Measurements from ENCODE around the gene PKP4. TPM values are rescaled to one million over a fixed set of nuclear protein-coding genes. Genes with fewer than 3 reads are reported as not detected.
A peak's percentile ranks its signal among the peaks of the same experiment; 100 is the strongest.

The PKP4 gene
- total and polyA plus RNA-seq, 9 of the 15 experiments (the other 6 are each of a cell fraction or from before 2014, with no cell fraction given): 24.6 to 99.1 (median 74.0) TPM

- ATAC-seq: peak; percentile 56
- CTCF ChIA-PET (ENCODE audit: low intra/inter-chr PET ratio): no interaction called here
- Histone ChIP-seq H3K4me1 (replicated peaks in 1 of 2; ENCODE audit: control insufficient read depth in 2 of 2, insufficient read depth in 2 of 2, low read length in 2 of 2) (peaks cover 10 to 18% of the 10 kb centered on the region in 2 experiments; a peak in 4 of 5 replicates), H3K79me2 (ENCODE audit: control insufficient read depth, insufficient read depth, low read length) (peaks cover 83% of the 10 kb centered on the region), H3K9ac (ENCODE audit: insufficient read depth in 1 of 2, low read depth in 2 of 2, low read length in 2 of 2) (no peak overlapping the region), H3K27ac (ENCODE audit: extremely low read depth, low read depth, low read length) (no peak overlapping the region; the same call in 2 of the 3 replicates), H3K27me3 (ENCODE audit: control insufficient read depth in 2 of 2, insufficient read depth in 2 of 2, low read length in 2 of 2) (no peaks in the 10 kb centered on the region), H3K9me1 (ENCODE audit: control insufficient read depth, insufficient read depth, low read length) (no peaks in the 10 kb centered on the region), H2AFZ (ENCODE audit: low read depth, low read length) (no peak overlapping the region), H3K9me3 (replicated peaks; ENCODE audit: control insufficient read depth, insufficient read depth, low read depth, low read length) (no peaks in the 10 kb centered on the region), H3K4me3 (no peak overlapping the region), H4K20me1 (replicated peaks; ENCODE audit: control insufficient read depth, insufficient read depth, low read length) (peaks cover 6% of the 10 kb centered on the region; the same call in 1 of the 2 replicates), H3K4me2 (ENCODE audit: insufficient read depth, low read length) (no peak overlapping the region), H3K36me3 (ENCODE audit: control insufficient read depth, insufficient read depth, low read length) (peaks cover 19% of the 10 kb centered on the region; the same call in 2 of the 3 replicates)
- FAIRE-seq: no peak
- peak in 2 of 4 experiments; percentile 34 to 36 for DNase-seq (ENCODE audit: extremely low read depth in 1 of 4, low spot score in 3 of 4)
- POLR2A ChIA-PET: interaction anchor here (1.0 to 1.1 kb wide), 2 partner anchors 11 to 50 kb away, joined by 3 to 4 read pairs; no protein-coding TSS in a partner anchor
- TF ChIP-seq JUND (IDR thresholded peaks at IDR 0.05; ENCODE audit: borderline replicate concordance, low read depth, low read length): 0 out of 2 replicates have a peak, but pooled peaks have one; percentile 11
- no peak for TF ChIP-seq JUND (tag; IDR thresholded peaks at IDR 0.05; ENCODE audit: borderline replicate concordance, low read depth, low read length)
- peak; percentile 45 for TF ChIP-seq MAFG (tag; conservative IDR thresholded peaks at IDR 0.05)
- TF ChIP-seq NFE2 (IDR thresholded peaks at IDR 0.05; ENCODE audit: low read depth): 0 out of 2 replicates have a peak, but pooled peaks have one; percentile 32
- TF ChIP-seq COPS2 (conservative IDR thresholded peaks at IDR 0.05): no peak
- TF ChIP-seq SPI1 (IDR thresholded peaks at IDR 0.05; ENCODE audit: borderline replicate concordance, low read depth, low read length): peak; percentile 56; the same call in 1 of the 2 replicates
- TF ChIP-seq KDM2B (CRISPR knock-in tag; IDR thresholded peaks at IDR 0.05): no peak
- 0 out of 2 replicates have a peak, but pooled peaks have one; percentile 31 for TF ChIP-seq ZNF316 (IDR thresholded peaks at IDR 0.05)
- peak; percentile 53; the same call in 1 of the 2 replicates for TF ChIP-seq ATF3 (IDR thresholded peaks at IDR 0.05)
- no peak for TF ChIP-seq ATF3 (CRISPR knock-in tag; conservative IDR thresholded peaks at IDR 0.05)
- TF ChIP-seq PML (IDR thresholded peaks at IDR 0.05; ENCODE audit: low read length): no peak
- TF ChIP-seq ZNF174 (CRISPR knock-in tag; IDR thresholded peaks at IDR 0.05): no peak
- 0 out of 2 replicates have a peak, but pooled peaks have one; percentile 41 for TF ChIP-seq C11orf30 (IDR thresholded peaks at IDR 0.05; ENCODE audit: low read depth)
- TF ChIP-seq ZNF24 (IDR thresholded peaks at IDR 0.05): peak; percentile 86
- in situ Hi-C loops (cut with MboI): no loop called here
- 74% methylated on average over 2 of the region's 2 CpGs for WGBS (ENCODE audit: insufficient coverage, low coverage, missing lambda C conversion rate)
- intact Hi-C loops (cut with micrococcal nuclease): no loop called here
- BruUV-seq (replicated peaks): no TSS peak
These were observed 53.4 kb downstream of the PKP4 start for GRCh38 chr2:158509928-158510797.
